Breast epithelium (tissue), 3 donors: ENCODE data around the gene RC3H2.

Experiments
- POLR2A ChIP-seq: fragments of 450-650 bp; IDR thresholded peaks from one replicate; pipeline ENCODE4 v1.6.1; 2016; ENCODE audit warnings: antibody characterized with exemption, mild to moderate bottlenecking, moderate library complexity
- POLR2AphosphoS5 ChIP-seq, 3 donors: sonication (generic); formaldehyde crosslinking; IDR thresholded peaks; one replicate each; pipeline ENCODE4 v1.6.1; 2017; ENCODE audit warnings: antibody characterized with exemption in 3 of 3
- TF ChIP-seq, protein P1 (sequence below), 3 donors: fragments of 450-650 bp; IDR thresholded peaks; one replicate each; pipeline ENCODE4 v1.5.1; 2016 to 2017; ENCODE audit warnings: antibody characterized with exemption in 3 of 3, mild to moderate bottlenecking in 3 of 3, moderate library complexity in 3 of 3

DNA sequence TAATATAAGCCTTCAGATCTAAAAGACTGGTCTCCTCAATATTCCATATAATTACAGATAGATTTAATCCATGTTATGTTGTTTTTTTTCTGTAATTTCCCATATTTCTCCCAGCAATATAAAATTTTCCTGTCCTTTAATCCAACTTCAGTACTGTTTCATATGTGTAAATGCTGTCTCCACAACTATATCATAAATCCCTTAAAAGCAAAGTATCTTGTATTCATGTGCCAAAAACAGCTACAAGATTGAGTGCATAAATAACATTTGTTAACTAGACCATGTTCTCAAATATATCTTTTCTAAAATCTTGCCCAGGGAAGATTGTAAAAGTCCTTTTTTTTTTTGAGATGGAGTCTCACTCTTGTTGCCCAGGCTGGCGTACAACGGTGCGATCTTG is 41.8 kb downstream of the RC3H2 start:
- TF ChIP-seq, protein P1, sequence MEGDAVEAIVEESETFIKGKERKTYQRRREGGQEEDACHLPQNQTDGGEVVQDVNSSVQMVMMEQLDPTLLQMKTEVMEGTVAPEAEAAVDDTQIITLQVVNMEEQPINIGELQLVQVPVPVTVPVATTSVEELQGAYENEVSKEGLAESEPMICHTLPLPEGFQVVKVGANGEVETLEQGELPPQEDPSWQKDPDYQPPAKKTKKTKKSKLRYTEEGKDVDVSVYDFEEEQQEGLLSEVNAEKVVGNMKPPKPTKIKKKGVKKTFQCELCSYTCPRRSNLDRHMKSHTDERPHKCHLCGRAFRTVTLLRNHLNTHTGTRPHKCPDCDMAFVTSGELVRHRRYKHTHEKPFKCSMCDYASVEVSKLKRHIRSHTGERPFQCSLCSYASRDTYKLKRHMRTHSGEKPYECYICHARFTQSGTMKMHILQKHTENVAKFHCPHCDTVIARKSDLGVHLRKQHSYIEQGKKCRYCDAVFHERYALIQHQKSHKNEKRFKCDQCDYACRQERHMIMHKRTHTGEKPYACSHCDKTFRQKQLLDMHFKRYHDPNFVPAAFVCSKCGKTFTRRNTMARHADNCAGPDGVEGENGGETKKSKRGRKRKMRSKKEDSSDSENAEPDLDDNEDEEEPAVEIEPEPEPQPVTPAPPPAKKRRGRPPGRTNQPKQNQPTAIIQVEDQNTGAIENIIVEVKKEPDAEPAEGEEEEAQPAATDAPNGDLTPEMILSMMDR (IDR thresholded peaks at IDR 0.05): no peak
- no peak for TF ChIP-seq POLR2AphosphoS5 (IDR thresholded peaks at IDR 0.05)
- TF ChIP-seq POLR2A: no peak
